Measurements from ENCODE around the gene RFNG. TPM values are rescaled to one million over a fixed set of nuclear protein-coding genes. Genes with fewer than 3 reads are reported as not detected.

RFNG gene
- total and polyA plus RNA-seq, 2 of the 13 experiments (the other 11 are each of a cell fraction or from before 2014, with no cell fraction given) = 61.4 to 64.0 TPM

- TF ChIP-seq FOSL2 (CRISPR knock-in tag; IDR thresholded peaks at IDR 0.05) (0 out of 2 replicates have a peak, but pooled peaks have one; percentile 26), SAP130 (CRISPR knock-in tag; IDR thresholded peaks at IDR 0.05; ENCODE audit: low read depth) (peak; percentile 76), RXRB (CRISPR knock-in tag; IDR thresholded peaks at IDR 0.05; ENCODE audit: borderline replicate concordance) (0 out of 2 replicates have a peak, but pooled peaks have one; percentile 42), MED8 (CRISPR knock-in tag; IDR thresholded peaks at IDR 0.05; ENCODE audit: insufficient replicate concordance) (no peak), ZSCAN31 (CRISPR knock-in tag; IDR thresholded peaks at IDR 0.05; ENCODE audit: low read depth) (peak; percentile 75; the same call in 1 of the 2 replicates), ARNT2 (CRISPR knock-in tag; IDR thresholded peaks at IDR 0.05; ENCODE audit: low read depth) (no peak), PBX2 (CRISPR knock-in tag; IDR thresholded peaks at IDR 0.05) (no peak), KAT7 (CRISPR knock-in tag; IDR thresholded peaks at IDR 0.05; ENCODE audit: borderline replicate concordance) (peak; percentile 67; the same call in 1 of the 2 replicates), ZFX (CRISPR knock-in tag; IDR thresholded peaks at IDR 0.05; ENCODE audit: low read depth) (peak; percentile 80), ZNF687 (CRISPR knock-in tag; IDR thresholded peaks at IDR 0.05) (peak; percentile 79), HMGXB4 (CRISPR knock-in tag; IDR thresholded peaks at IDR 0.05; ENCODE audit: borderline replicate concordance in 1 of 2, low read depth in 1 of 2) (peak; percentile 92 to 93), ZFP91 (CRISPR knock-in tag; IDR thresholded peaks at IDR 0.05; ENCODE audit: borderline replicate concordance) (peak; percentile 66), SOX6 (IDR thresholded peaks at IDR 0.05) (no peak), SOX6 (CRISPR knock-in tag; IDR thresholded peaks at IDR 0.05) (peak; percentile 49), MEF2D (CRISPR knock-in tag; IDR thresholded peaks at IDR 0.05) (peak; percentile 49; the same call in 1 of the 2 replicates)
These were observed 31.7 kb downstream of the RFNG start (continued) for GRCh38 chr17:82019690-82020571.
